ENCODE results near the gene PDIA2.
"Not testable (repeated sequence)": the region's sequence is repeated elsewhere in the genome, so short reads cannot be mapped to it uniquely, and the experiment has no call there.

PDIA2 gene

GRCh38 chr16:263944-264343 is 19.0 kb upstream of the PDIA2 start:
- no peak for DNase-seq (ENCODE audit: low read depth in 2 of 2)

- DNase-seq (ENCODE audit: low read depth in 2 of 2): no peak
Measured at GRCh38 chr16:264440-264951, 18.5 kb upstream of the PDIA2 start.

- DNase-seq (ENCODE audit: low read depth in 2 of 2): no peak
Measured at GRCh38 chr16:265002-265529, 17.9 kb upstream of the PDIA2 start.

GRCh38 chr16:265711-266110 is 17.3 kb upstream of the PDIA2 start:
- no peak for DNase-seq (ENCODE audit: low read depth in 2 of 2)

- DNase-seq (ENCODE audit: low read depth in 2 of 2): no peak
Measured at GRCh38 chr16:266258-267164, 16.5 kb upstream of the PDIA2 start.

GRCh38 chr16:267562-267961 is 15.4 kb upstream of the PDIA2 start:
- not testable (repeated sequence) for DNase-seq (ENCODE audit: low read depth in 2 of 2)

- no peak for DNase-seq (ENCODE audit: low read depth in 2 of 2)
Measured at GRCh38 chr16:268141-269053, 14.6 kb upstream of the PDIA2 start.

- no peak for DNase-seq (ENCODE audit: low read depth in 2 of 2)
Measured at GRCh38 chr16:269061-269796, 13.7 kb upstream of the PDIA2 start.

- DNase-seq (ENCODE audit: low read depth in 2 of 2): no peak
Measured at GRCh38 chr16:270381-271255, 12.3 kb upstream of the PDIA2 start.

- no peak for DNase-seq (ENCODE audit: low read depth in 2 of 2)
Measured at GRCh38 chr16:272633-273546, 10.1 kb upstream of the PDIA2 start.

- DNase-seq (ENCODE audit: low read depth in 2 of 2): no peak
Measured at GRCh38 chr16:273547-274421, 9.2 kb upstream of the PDIA2 start.

- DNase-seq (ENCODE audit: low read depth in 2 of 2): no peak
Measured at GRCh38 chr16:275041-275641, 7.8 kb upstream of the PDIA2 start.

- no peak for DNase-seq (ENCODE audit: low read depth in 2 of 2)
Measured at GRCh38 chr16:275786-276232, 7.2 kb upstream of the PDIA2 start, which contains the start of gene RGS11. RGS11 (minus strand) TSS chr16:275944; CDS start chr16:275911, 33 bp downstream.

GRCh38 chr16:276426-277077 is 6.4 kb upstream of the PDIA2 start:
- DNase-seq (ENCODE audit: low read depth in 2 of 2): no peak

- no peak for DNase-seq (ENCODE audit: low read depth in 2 of 2)
Measured at GRCh38 chr16:278863-279366, 4.0 kb upstream of the PDIA2 start.

GRCh38 chr16:279531-279930 is 3.4 kb upstream of the PDIA2 start:
- DNase-seq (ENCODE audit: low read depth in 2 of 2): no peak

GRCh38 chr16:280005-280460 is 2.9 kb upstream of the PDIA2 start:
- DNase-seq (ENCODE audit: low read depth in 2 of 2): no peak
